ENCODE results near the gene TBX5. TPM values are rescaled to one million over a fixed set of nuclear protein-coding genes. Genes with fewer than 3 reads are reported as not detected.

Gene TBX5
- total RNA-seq, 8 experiments from 2014 or later: 0.05 to 3.4 (median 0.38) TPM; not detected in 1

DNA sequence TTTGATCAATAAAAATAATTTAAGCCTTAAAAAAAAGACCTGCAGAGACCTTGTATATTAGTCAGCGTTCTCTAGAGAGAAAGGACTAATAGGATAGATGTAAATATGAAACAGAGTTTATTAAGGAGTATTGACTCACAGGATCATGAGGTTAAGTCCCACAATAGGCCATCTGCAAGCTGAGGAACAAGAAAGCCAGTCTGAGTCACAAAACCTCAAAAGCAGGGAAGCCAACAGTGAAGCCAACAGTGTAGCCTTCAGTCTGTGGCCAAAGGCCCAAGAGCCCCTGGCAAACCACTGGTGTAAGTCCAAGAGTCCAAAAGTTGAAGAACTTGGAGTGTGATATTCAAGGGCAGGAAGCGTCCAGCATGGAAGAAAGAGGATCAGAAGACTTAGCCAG is 66.3 kb downstream of the TBX5 start:
- no peak for ATAC-seq (replicated peaks in 6 of 8)
- peaks cover 0 to 5% of the 10 kb centered on the region in 2 donors for H3K4me1 ChIP-seq (replicated peaks in 1 of 2)
- 0 to 89% (median 42%) methylated on average over 1 to 2 of the region's 2 CpGs; no CpG with 5 or more reads in 2 of the 10 experiments for WGBS, 10 experiments
- in situ Hi-C loops (cut with MboI; ENCODE audit: low pct_unique_long_range_greater_than_20kb in 2 of 9, low sequenced_read_pairs in 9 of 9, unreplicated experiment in 9 of 9): no loop called here
- H3K27ac ChIP-seq: no peak overlapping the region
- H3K4me3 ChIP-seq: no peak overlapping the region

DNA sequence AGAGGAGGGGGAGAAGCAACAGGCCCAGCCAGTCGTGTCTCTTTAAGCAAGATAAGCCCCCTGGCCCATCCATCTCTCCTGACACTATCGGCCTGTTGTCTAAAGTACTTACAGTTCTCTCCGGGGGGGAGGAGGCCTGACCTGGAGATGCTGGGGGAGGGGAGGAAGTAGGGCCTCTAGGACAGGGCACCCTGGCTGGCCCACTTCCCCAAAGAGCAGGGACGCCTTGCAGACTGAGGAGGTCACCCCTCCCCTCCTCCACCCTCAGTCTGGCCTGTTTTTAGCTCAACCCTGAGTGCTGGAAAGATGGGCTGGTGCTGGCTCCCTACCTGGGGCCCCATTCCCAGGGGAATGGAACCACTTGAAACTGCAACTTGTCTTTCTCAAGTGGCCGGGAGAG is 70.3 kb downstream of the TBX5 start:
- ATAC-seq (replicated peaks in 6 of 8): no peak

DNA sequence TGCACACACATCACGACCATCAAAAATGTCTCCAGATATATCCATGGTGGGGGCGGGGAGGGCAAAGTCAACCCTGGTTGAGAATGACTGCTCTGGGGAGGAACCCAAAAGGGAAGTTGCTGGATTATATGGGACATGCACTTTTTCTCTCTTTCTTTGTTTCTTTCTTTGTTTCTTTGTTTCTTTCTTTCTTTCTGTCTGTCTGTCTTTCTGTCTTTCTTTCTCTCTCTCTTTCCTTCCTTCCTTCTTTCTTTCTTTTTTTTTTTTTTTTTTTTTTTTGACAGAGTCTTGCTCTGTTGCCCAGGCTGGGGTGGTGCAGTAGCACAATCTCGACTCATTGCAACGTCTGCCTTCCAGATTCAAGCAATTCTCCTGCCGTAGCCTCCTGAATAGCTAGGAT is 71.5 kb downstream of the TBX5 start:
- Histone ChIP-seq H3K27ac (no peak overlapping the region), H3K4me1 (replicated peaks in 1 of 2) (peaks cover 0 to 5% of the 10 kb centered on the region in 2 donors), H3K4me3 (no peak overlapping the region)
- 37 to 100% (median 78%) methylated on average over 1 to 5 of the region's 5 CpGs for WGBS, 10 experiments
- in situ Hi-C loops (cut with MboI; ENCODE audit: low pct_unique_long_range_greater_than_20kb in 2 of 9, low sequenced_read_pairs in 9 of 9, unreplicated experiment in 9 of 9): no loop called here
- no peak for ATAC-seq (replicated peaks in 6 of 8)

More for the DNA sequence above, 70.3 kb downstream of the TBX5 start:
- Histone ChIP-seq H3K4me3 (no peak overlapping the region), H3K4me1 (replicated peaks in 1 of 2) (peaks cover 0 to 5% of the 10 kb centered on the region in 2 donors), H3K27ac (no peak overlapping the region)
- in situ Hi-C loops (cut with MboI; ENCODE audit: low pct_unique_long_range_greater_than_20kb in 2 of 9, low sequenced_read_pairs in 9 of 9, unreplicated experiment in 9 of 9): no loop called here
- 17 to 20% methylated on average over 1 to 4 of the region's 5 CpGs; no CpG with 5 or more reads in 8 of the 10 experiments for WGBS, 10 experiments

DNA sequence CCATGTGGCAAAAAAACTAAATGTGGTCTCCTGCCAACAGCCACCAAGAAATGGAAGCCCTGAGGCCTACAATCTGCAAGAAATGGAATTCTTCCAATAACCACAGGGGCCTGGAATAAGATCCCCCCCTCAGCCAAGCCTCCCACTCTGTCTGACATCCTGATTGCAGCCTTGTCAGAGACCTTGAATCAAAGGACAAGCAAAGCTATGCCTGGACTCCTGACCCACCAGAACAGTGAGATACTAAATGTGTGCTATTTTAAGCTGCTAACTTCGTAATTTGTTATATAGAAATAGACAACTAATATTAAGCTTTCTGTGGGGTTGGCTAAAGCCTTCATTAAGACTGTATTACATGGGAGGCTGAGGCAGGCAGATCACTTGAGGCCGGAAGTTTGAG is 77.7 kb downstream of the TBX5 start:
- in situ Hi-C loops (cut with MboI; ENCODE audit: low pct_unique_long_range_greater_than_20kb in 2 of 9, low sequenced_read_pairs in 9 of 9, unreplicated experiment in 9 of 9): no loop called here
- Histone ChIP-seq H3K4me1 (replicated peaks in 1 of 2) (no peaks in the 10 kb centered on the region), H3K4me3 (no peak overlapping the region), H3K27ac (no peak overlapping the region)
- no peak for ATAC-seq (replicated peaks in 6 of 8)
- 20 to 100% (median 75%) methylated on average over 1 to 2 of the region's 2 CpGs; no CpG with 5 or more reads in 3 of the 10 experiments for WGBS, 10 experiments

DNA sequence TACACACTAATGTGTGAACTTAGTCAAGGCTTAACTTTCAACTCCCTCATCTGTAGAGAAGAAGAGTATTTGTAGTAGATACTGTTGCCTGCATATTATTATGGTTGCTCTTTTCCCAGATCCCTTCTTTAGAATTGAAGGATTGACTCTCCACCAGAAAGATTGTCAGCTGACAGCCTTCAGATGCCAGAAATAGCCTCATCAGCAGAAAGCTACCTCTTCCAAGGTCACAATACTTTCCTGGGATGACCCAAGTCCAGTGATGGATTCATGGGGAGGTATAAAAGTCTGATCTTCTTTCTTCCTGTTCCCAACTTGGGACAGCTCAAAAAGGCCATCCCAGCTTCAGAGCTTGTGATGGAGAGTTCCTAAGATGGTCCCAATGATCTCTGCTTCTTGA is 78.2 kb downstream of the TBX5 start:
- no peak for ATAC-seq (replicated peaks in 6 of 8)
- no peak overlapping the region for H3K27ac ChIP-seq
- H3K4me1 ChIP-seq (replicated peaks in 1 of 2): no peaks in the 10 kb centered on the region
- in situ Hi-C loops (cut with MboI; ENCODE audit: low pct_unique_long_range_greater_than_20kb in 2 of 9, low sequenced_read_pairs in 9 of 9, unreplicated experiment in 9 of 9): no loop called here
- H3K4me3 ChIP-seq: no peak overlapping the region

DNA sequence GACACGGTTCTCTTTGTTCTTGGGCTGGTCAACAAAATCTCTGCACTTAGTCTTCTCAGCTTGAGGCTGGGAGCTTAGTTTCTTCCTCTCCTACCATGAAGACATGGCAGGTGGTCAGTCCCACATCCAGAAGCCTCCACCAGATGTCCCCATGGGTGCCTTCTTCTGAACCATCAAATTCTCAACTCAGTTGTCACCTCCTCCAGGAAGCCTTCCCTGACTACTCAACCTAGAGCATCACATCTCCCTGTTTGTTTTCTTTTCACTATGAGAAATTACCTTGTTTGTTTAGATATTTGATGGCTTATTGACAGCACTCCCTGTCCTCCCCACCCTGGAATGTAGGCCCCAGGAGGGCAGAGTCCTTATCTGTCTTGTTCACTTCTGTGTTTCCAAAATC is 84.4 kb downstream of the TBX5 start:
- Histone ChIP-seq H3K4me3 (no peak overlapping the region), H3K27ac (no peak overlapping the region), H3K4me1 (replicated peaks in 1 of 2) (no peaks in the 10 kb centered on the region)
- in situ Hi-C loops (cut with MboI; ENCODE audit: low pct_unique_long_range_greater_than_20kb in 2 of 9, low sequenced_read_pairs in 9 of 9, unreplicated experiment in 9 of 9): no loop called here
- 0 to 100% (median 70%) methylated on average over 1 of the region's 1 CpG; no CpG with 5 or more reads in 6 of the 10 experiments for WGBS, 10 experiments
- no peak for ATAC-seq (replicated peaks in 6 of 8)

DNA sequence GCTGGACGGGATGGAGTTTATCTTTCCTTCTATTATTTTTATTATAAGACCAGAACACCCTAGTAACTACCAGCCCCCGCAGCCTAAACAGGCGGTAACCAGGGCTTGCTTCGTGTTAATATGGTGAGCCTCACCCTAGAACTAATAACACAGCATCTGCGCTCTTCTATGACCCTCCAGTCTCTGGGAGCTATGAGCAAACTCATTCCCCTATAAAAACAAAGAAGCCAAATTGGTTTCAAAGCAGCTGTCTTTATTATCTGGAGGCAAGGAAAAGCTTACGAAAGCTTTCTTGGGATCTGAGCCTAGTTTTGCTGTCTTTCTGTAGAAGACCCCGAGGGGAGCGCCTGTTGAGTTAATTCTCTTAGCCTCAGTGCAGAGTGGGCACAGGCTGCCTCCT is 85.0 kb downstream of the TBX5 start:
- 49 to 100% (median 83%) methylated on average over 2 to 8 of the region's 8 CpGs; no CpG with 5 or more reads in 1 of the 10 experiments for WGBS, 10 experiments

DNA sequence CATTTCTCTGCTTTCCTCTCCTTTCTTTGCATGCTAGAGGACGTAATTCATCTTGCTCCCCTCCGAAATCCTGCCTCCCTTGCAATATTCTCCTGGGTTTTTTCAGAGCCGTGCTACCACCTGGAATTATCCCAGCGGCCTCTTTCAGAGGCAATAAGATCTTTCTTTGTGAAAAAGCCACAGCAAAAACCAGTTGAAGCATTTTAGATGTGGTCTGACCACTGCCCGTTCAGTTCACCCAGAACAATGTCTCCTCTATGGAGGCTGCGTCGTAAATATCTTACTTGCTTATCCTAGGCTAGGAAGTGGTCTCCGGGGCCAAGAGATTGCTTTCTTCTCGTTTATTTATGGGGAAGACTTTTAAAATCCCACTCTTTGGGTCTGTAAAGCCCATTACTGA is 85.8 kb downstream of the TBX5 start:
- H3K4me1 ChIP-seq (replicated peaks in 1 of 2): no peaks in the 10 kb centered on the region
- no peak overlapping the region for H3K4me3 ChIP-seq
- ATAC-seq (replicated peaks in 6 of 8): no peak
- 40 to 93% (median 76%) methylated on average over 1 to 9 of the region's 9 CpGs for WGBS, 10 experiments
- in situ Hi-C loops (cut with MboI; ENCODE audit: low pct_unique_long_range_greater_than_20kb in 2 of 9, low sequenced_read_pairs in 9 of 9, unreplicated experiment in 9 of 9): no loop called here
- no peak overlapping the region for H3K27ac ChIP-seq

More for the DNA sequence above, 85.0 kb downstream of the TBX5 start:
- no peak overlapping the region for H3K4me3 ChIP-seq
- no peaks in the 10 kb centered on the region for H3K4me1 ChIP-seq (replicated peaks in 1 of 2)
- H3K27ac ChIP-seq: no peak overlapping the region
- in situ Hi-C loops (cut with MboI; ENCODE audit: low pct_unique_long_range_greater_than_20kb in 2 of 9, low sequenced_read_pairs in 9 of 9, unreplicated experiment in 9 of 9): no loop called here
- ATAC-seq (replicated peaks in 6 of 8): no peak

DNA sequence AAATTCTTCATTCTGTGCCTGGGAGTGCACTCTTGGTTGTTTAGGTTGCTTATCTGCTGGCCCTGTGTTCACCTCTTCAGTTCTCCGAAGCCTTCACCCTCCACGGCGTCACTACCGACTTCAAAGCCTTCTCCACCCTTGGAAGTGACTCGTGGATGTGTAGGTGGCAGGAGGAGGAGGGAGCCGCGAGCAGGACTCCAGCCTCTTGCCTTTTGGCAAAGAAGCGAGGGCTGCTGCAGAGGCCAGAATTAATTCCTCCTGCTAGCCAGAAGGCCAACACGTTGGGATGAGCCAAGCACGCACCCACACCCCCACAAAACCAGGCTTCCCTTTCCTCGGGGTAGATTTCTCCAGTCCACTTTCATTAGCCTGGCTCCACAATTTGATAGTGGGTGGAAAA is 86.5 kb downstream of the TBX5 start:
- no peak overlapping the region for H3K4me3 ChIP-seq
- no peak overlapping the region for H3K27ac ChIP-seq
- in situ Hi-C loops (cut with MboI; ENCODE audit: low pct_unique_long_range_greater_than_20kb in 2 of 9, low sequenced_read_pairs in 9 of 9, unreplicated experiment in 9 of 9): no loop called here
- 4 to 67% (median 8%) methylated on average over 2 to 9 of the region's 11 CpGs; no CpG with 5 or more reads in 5 of the 10 experiments for WGBS, 10 experiments
- no peaks in the 10 kb centered on the region for H3K4me1 ChIP-seq (replicated peaks in 1 of 2)
- ATAC-seq (replicated peaks in 6 of 8): peak in 2 of 8 experiments; percentile 46 to 50

DNA sequence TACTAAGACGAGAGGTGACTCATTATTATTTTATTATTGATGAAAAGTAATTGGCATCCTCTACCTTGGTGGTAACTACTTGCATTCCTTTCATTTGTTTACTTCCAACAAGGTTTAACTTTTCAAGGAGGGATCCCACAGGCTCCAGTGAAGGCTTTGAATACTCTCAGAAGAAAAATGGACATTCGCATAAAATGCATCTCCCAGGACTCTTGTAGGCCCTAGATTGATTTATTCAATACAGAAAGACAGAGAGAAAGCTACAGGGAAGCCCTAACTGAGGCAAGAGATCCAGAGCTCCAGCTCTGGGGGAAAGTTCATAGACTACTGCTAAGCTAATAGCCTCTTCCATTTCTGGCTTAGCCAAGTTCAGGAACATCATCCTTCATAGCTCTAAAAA is 87.0 kb downstream of the TBX5 start:
- ATAC-seq (replicated peaks in 6 of 8): peak in 2 of 8 experiments; percentile 57 to 61
- WGBS, 10 experiments: 29 to 80% (median 51%) methylated on average over 1 to 2 of the region's 2 CpGs; no CpG with 5 or more reads in 1 of the 10 experiments
- in situ Hi-C loops (cut with MboI; ENCODE audit: low pct_unique_long_range_greater_than_20kb in 2 of 9, low sequenced_read_pairs in 9 of 9, unreplicated experiment in 9 of 9): no loop called here
- Histone ChIP-seq H3K4me3 (no peak overlapping the region), H3K4me1 (replicated peaks in 1 of 2) (no peaks in the 10 kb centered on the region), H3K27ac (no peak overlapping the region)

DNA sequence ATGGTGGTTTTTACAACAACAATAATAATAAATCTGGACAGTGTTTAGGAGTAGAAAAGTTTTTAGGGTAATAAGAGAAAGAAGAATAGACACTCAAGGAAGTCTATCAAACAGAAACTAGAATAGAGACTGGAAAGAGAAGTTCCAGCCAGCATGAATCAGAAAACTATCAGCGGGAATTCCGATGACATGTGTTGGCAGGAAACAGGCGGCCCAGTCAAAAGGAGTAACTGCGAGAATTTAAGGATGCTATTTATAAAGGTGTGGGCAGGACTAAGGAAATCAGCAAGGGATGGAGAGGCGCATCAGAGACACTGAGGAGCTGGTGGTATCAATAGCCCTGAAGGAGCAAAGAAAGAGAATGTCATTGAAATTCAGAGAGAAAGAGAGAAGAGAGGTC is 89.9 kb downstream of the TBX5 start:
- WGBS, 10 experiments: 0 to 92% (median 77%) methylated on average over 2 to 5 of the region's 5 CpGs; no CpG with 5 or more reads in 1 of the 10 experiments
- ATAC-seq (replicated peaks in 6 of 8): peak in 2 of 8 experiments; percentile 20 to 52
- no peak overlapping the region for H3K4me3 ChIP-seq
- no peaks in the 10 kb centered on the region for H3K4me1 ChIP-seq (replicated peaks in 1 of 2)
- no peak overlapping the region for H3K27ac ChIP-seq
- in situ Hi-C loops (cut with MboI; ENCODE audit: low pct_unique_long_range_greater_than_20kb in 2 of 9, low sequenced_read_pairs in 9 of 9, unreplicated experiment in 9 of 9): no loop called here

DNA sequence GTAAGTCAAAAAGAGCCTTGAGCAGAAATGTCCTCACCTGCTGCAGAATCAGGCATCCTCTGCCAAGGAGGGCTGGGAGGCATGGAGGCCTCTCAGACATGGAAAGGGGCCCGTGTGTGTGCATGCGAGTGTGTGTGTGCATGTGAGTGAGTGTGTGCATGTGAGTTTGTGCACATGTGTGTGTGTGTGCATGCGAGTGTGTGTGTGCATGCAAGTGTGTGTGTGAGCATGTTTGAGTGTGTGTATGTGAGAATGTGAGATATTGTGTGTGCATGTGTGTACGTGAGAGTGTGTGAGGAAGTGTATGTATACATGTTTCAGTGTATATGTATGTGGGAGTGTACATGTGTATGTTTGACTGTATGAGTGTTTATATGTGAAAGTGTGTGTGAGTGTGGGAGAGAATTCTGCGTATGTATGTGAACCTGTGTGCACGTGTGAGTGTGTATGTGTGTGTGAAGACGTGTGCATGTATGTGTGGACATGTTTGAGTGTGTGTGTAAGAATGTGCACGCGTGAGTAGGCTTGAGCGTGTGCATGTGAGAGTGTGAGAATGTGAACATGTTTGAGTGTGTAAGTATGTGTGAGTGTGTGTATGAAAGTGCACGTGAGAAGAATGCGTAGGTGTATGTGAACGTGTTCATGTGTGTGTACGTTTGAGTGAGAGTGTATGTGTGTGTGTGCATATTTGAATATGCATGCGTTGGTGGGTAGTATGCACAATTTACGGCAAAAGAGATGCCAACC is 90.8 kb downstream of the TBX5 start:
- no peak for ATAC-seq (replicated peaks in 6 of 8)
- Histone ChIP-seq H3K4me3 (no peak overlapping the region), H3K27ac (no peak overlapping the region), H3K4me1 (replicated peaks in 1 of 2) (no peaks in the 10 kb centered on the region)
- in situ Hi-C loops (cut with MboI; ENCODE audit: low pct_unique_long_range_greater_than_20kb in 2 of 9, low sequenced_read_pairs in 9 of 9, unreplicated experiment in 9 of 9): no loop called here
- 77 to 100% (median 88%) methylated on average over 2 to 12 of the region's 16 CpGs; no CpG with 5 or more reads in 2 of the 10 experiments for WGBS, 10 experiments

DNA sequence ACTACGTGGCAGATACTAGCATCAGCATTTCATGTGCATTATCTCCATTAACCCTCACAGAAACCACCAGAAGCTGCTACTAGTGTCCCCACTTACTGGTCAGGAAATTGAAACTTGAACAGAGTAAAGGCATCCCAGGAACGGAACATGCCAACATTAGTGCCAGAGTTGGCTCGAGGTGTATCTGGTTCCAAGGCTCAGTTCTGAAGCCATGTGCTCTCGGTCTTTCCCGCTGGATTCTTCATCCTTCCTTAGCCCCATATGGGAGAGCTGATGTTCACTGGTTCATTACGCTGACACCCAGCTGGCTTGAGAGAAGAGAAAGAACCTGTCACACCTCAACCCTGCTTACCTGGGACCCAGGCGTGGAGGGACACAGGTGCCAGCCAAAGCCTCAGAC is 91.5 kb downstream of the TBX5 start:
- WGBS, 10 experiments: 0 to 100% (median 73%) methylated on average over 1 to 7 of the region's 7 CpGs; no CpG with 5 or more reads in 1 of the 10 experiments
- Histone ChIP-seq H3K4me1 (replicated peaks in 1 of 2) (no peaks in the 10 kb centered on the region), H3K4me3 (no peak overlapping the region), H3K27ac (no peak overlapping the region)
- no peak for ATAC-seq (replicated peaks in 6 of 8)
- in situ Hi-C loops (cut with MboI; ENCODE audit: low pct_unique_long_range_greater_than_20kb in 2 of 9, low sequenced_read_pairs in 9 of 9, unreplicated experiment in 9 of 9): no loop called here

DNA sequence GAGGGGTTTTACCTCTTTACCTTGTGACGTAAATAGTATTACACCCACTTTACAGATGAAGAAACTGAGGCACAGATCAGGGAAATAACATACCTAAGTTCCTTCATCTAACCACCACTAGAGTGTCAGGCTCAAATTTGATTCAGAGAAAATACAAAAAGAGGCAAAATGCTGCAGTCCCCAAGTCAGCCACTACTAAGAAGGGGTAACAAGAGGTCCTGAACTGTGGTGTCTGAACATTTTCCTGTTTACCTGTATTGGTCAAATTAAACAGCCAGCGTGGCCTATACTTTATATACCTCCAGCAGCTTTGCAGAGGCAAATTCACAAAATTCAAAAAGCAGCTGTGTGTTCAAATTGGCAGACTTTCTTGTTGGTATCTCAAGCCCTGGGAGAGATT is 92.0 kb downstream of the TBX5 start:
- ATAC-seq (replicated peaks in 6 of 8): no peak
- WGBS, 10 experiments: 50 to 100% (median 76%) methylated on average over 1 to 2 of the region's 2 CpGs; no CpG with 5 or more reads in 1 of the 10 experiments
- H3K4me3 ChIP-seq: no peak overlapping the region
- H3K4me1 ChIP-seq (replicated peaks in 1 of 2): no peaks in the 10 kb centered on the region
- in situ Hi-C loops (cut with MboI; ENCODE audit: low pct_unique_long_range_greater_than_20kb in 2 of 9, low sequenced_read_pairs in 9 of 9, unreplicated experiment in 9 of 9): no loop called here
- H3K27ac ChIP-seq: no peak overlapping the region

All from motor neuron (in vitro differentiated cells).